Middle frontal gyrus (tissue), 1 donor: Measurements from ENCODE around the gene CYP2A6.
"Not testable (repeated sequence)": the region's sequence is repeated elsewhere in the genome, so short reads cannot be mapped to it uniquely, and the experiment has no call there.

Source experiments
- DNase-seq: peaks from one replicate; pipeline ENCODE4 v3.0.0-alpha.2; 2015; ENCODE audit warnings: low spot score; ENCODE audit errors: extremely low spot score

CYP2A6 gene

GRCh38 chr19:40846722-40847121 lies 3.5 kb downstream of the CYP2A6 start:
- not testable (repeated sequence) for DNase-seq

GRCh38 chr19:40843653-40844052 lies 6.6 kb downstream of the CYP2A6 start:
- not testable (repeated sequence) for DNase-seq

GRCh38 chr19:40842997-40843652 lies 7.1 kb downstream of the CYP2A6 start:
- not testable (repeated sequence) for DNase-seq

DNA sequence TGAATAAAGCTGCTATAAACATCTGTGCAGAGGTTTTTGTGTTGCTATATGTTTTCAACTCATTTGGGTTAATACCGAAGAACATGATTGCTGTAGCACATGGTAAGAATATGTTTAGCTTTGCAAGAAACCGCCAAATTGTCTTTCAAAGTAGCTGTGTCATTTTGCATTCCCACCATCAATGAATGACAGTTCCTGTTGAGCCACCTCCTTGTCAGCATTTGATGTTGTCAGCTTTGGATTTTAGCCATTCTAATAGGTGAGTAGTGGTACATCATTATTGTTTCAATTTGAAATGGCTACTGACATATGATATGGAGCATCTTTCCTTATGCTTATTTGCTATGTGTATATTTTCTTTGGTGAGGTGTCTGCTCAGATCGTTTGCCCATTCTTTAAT lies 8.2 kb downstream of the CYP2A6 start:
- not testable (repeated sequence) for DNase-seq

GRCh38 chr19:40838477-40838876 lies 11.8 kb downstream of the CYP2A6 start:
- DNase-seq: not testable (repeated sequence)

DNA sequence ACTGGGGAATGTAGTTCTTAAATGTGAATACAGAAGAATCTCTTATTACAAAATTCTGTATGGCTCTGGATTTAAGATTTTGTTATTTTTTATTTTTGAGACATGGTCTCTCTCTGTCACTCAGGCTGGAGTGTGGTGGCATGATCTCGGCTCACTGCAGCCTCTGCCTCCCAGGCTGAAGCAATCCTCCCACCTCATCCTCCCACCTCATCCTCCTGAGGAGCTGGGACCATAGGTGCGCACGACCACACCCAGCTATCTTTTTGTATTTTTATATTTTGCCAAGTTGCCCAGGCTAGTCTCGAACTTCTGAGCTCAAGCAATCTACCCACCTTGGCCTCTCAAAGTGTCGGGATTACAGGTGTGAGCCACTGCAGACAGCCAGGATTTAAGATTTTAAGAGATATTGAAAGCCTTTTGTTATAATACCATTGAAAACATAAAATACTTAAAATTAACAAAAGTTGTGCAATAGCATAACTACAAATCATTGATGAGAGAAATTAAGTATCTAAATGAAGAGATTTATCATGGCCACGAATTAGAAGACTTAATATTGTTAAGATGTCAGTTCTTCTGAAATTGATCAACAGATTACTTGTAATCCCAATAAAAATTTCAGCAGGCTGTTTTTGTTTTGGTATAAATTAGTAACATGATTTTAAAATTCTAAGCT lies 13.4 kb downstream of the CYP2A6 start:
- no peak for DNase-seq

DNA sequence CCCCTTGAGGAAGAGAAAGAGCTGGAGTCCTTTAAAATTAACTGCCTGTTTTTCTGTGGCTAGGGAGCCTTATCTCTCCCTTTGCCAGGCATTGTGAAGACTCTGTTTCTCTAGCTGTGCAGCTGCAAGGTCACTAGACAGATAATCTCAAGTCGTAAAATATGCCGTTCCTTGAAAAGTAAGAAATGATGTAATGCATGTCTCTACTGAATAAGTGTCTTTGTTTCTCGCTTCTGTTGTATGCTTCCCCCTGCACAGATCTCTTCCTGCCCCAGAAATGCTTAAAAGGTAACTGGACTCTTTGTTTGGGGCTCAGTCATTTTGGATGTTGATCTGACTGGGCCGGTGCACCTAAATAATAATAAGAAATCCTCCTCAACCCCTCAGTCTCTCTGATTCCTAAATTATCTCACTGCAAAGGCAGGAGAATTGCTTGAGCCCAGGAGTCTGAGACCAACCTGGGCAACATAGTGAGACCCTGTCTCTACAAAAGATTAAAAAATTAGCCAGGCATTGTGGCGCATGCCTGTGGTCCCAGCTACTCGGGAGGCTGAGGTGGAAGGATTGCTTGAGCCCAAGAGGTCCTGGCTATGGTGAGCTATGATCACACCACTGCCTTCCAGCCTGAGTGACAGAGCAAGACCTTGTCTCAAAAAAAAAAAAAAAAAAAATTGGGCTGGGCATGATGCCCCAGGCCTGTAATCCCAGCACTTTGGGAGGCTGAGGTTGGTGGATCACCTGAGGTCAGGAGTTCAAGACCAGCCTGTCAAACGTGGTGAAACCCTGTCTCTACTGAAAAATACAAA lies 16.3 kb downstream of the CYP2A6 start:
- DNase-seq: not testable (repeated sequence)

DNA sequence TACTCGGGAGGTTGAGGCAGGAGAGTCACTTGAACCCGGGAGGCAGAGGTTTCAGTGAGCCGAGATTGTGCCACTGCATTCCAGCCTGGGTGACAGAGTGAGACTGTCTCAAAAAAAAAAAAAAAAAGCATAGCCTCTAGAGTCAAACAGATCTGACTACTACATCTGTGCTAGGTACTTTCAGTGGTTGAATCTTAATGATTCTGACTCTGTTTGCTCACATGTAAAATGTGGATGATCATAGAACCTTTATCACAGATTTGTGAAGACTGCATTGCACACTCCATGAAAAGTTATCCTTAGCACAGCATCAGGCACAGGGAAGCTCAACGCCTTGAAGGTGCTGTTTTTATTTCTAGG lies 17.8 kb downstream of the CYP2A6 start:
- DNase-seq: not testable (repeated sequence)

DNA sequence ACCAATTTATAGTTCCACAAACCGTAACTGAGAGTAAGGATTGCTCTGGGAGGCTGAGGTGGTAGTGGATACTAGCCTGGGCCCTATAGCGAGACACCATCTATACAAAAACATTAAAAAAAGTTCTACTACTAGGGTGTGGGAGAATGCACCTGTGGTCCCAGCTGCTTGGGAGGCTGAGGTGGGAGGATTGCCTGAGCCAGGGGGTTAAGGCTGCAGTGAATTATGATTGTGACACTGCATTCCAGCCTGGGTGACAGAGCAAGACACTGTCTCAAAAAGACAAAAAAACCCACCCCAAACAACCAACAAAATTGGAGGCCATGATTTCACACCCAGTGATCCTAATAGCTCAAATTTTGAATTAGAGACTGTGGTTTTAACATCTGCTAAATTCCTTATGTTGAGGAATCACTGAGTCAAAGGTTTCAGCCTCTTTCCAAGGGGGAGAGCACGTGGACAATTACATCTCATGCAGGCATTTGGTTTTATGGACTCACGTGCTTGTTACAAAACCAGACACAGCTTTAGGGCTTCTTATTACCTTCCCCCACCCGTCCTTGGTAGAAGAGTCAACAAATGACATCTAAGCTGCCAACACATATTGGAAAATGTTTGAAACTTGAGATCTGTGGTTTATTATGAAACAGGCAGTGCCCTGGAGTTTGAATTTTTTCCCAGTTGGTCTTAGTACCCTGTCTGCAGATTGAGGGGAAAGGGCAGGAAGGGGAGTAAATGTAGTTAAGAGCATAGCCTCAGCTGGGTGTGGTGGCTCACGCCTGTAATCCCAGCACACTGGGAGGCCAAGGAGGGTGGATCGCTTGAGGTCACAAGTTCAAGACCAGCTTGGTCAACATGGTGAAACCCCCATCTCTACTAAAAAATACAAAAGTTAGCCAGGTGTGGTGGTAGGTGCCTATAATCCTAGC lies 18.5 kb downstream of the CYP2A6 start:
- DNase-seq: no peak

- DNase-seq: not testable (repeated sequence)
Measured at GRCh38 chr19:40830741-40831140, 19.5 kb downstream of the CYP2A6 start.

- no peak for DNase-seq
Measured at GRCh38 chr19:40829205-40829604, 21.0 kb downstream of the CYP2A6 start.

- DNase-seq: no peak
Measured at GRCh38 chr19:40827386-40828247, 22.6 kb downstream of the CYP2A6 start.

GRCh38 chr19:40826699-40827385 lies 23.4 kb downstream of the CYP2A6 start:
- not testable (repeated sequence) for DNase-seq

- DNase-seq: not testable (repeated sequence)
Measured at GRCh38 chr19:40826312-40826698, 23.9 kb downstream of the CYP2A6 start.

- not testable (repeated sequence) for DNase-seq
Measured at GRCh38 chr19:40825460-40826095, 24.7 kb downstream of the CYP2A6 start.

DNA sequence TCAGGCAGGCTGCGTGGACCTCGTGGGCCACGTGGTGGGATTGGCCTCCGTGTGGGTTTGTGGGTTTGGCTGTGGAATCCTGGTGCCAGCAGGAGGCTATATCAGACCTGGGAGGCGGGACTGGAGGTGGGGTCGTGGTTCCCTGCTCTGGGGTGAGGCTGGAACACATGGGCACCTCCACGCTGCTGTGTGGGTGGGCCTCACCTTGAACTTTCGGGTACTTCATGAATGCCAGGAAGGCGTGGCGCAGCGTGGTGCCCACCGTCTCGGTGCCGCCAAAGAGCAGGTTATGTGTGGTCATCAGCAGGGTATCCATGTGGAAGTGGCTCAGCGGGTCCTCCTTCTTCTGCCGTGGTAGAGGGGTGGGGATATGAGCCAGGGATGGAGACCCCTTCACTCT lies 25.3 kb downstream of the CYP2A6 start:
- not testable (repeated sequence) for DNase-seq

GRCh38 chr19:40822704-40823553 lies 27.3 kb downstream of the CYP2A6 start:
- not testable (repeated sequence) for DNase-seq

- DNase-seq: no peak
Measured at GRCh38 chr19:40822161-40822560, 28.1 kb downstream of the CYP2A6 start.
